ENCODE measurements around the gene ALOX15B.

GRCh38 chr17:8057691-8058114 is 18.8 kb downstream of the ALOX15B start:
- TF ChIP-seq FOXM1 (IDR thresholded peaks at IDR 0.05; ENCODE audit: low read depth) (no peak), EP300 (IDR thresholded peaks at IDR 0.05; ENCODE audit: borderline replicate concordance in 1 of 2, low read depth in 1 of 2, low read length in 1 of 2) (no peak), RAD21 (IDR thresholded peaks at IDR 0.05; ENCODE audit: low read length) (peak; percentile 91), CTCF (IDR thresholded peaks at IDR 0.05) (peak; percentile 75), RCOR1 (IDR thresholded peaks at IDR 0.05; ENCODE audit: low read length) (no peak; the same call in 1 of the 2 replicates), USF2 (IDR thresholded peaks at IDR 0.05; ENCODE audit: borderline replicate concordance, low read depth, low read length) (no peak), MAX (IDR thresholded peaks at IDR 0.05; ENCODE audit: low read depth) (peak; percentile 56), REST (IDR thresholded peaks at IDR 0.05; ENCODE audit: low read depth, low read length) (no peak), SIN3A (IDR thresholded peaks at IDR 0.05; ENCODE audit: borderline replicate concordance, low read depth, low read length) (no peak), EZH2phosphoT487 (IDR thresholded peaks at IDR 0.05; ENCODE audit: borderline replicate concordance, low read depth) (no peak), POLR2AphosphoS5 (IDR thresholded peaks at IDR 0.05; ENCODE audit: low read depth, low read length) (no peak), FOXJ3 (CRISPR knock-in tag; IDR thresholded peaks at IDR 0.05) (no peak), FOSL2 (IDR thresholded peaks at IDR 0.05; ENCODE audit: borderline replicate concordance, low read depth) (no peak), TAF1 (IDR thresholded peaks at IDR 0.05; ENCODE audit: borderline replicate concordance, low read depth, low read length) (no peak)
